Neural cell (in vitro differentiated cells): ENCODE measurements around the gene FEN1. TPM values are rescaled to one million over a fixed set of nuclear protein-coding genes. Genes with fewer than 3 reads are reported as not detected.
A peak's percentile ranks its signal among the peaks of the same experiment; 100 is the strongest.

Experiments
- H2AFZ ChIP-seq: fragments of 200-600, 300-800 bp; sonication (generic), shearing (Covaris generic); 2 replicates; pipeline ENCODE4 v1.6.0; 2014; ENCODE audit warnings: low read depth, mild to moderate bottlenecking, antibody characterized with exemption, low read length, moderate library complexity
- H3F3A ChIP-seq: fragments of 200-600 bp; shearing (Covaris generic); 2 replicates; pipeline ENCODE4 v1.6.1; 2016; ENCODE audit warnings: mild to moderate bottlenecking, moderate library complexity, mixed read lengths, antibody characterized with exemption, low read length; ENCODE audit not compliant: insufficient read depth, poor library complexity, severe bottlenecking
- H3K27ac ChIP-seq: fragments of 200-600, 300-800 bp; sonication (generic), shearing (Covaris generic); 2 replicates; pipeline ENCODE4 v1.5.1; 2014; ENCODE audit warnings: mild to moderate bottlenecking, low read length, moderate library complexity
- H3K27me3 ChIP-seq: fragments of 300-800, 200-600 bp; sonication (generic), shearing (Covaris generic); 2 replicates; pipeline ENCODE4 v1.6.0; 2014; ENCODE audit warnings: mild to moderate bottlenecking, low read depth, low read length, moderate library complexity; ENCODE audit not compliant: insufficient read depth
- H3K36me3 ChIP-seq: fragments of 300-800, 200-600 bp; sonication (generic), shearing (Covaris generic); 2 replicates; pipeline ENCODE4 v1.5.1; 2014; ENCODE audit warnings: mild to moderate bottlenecking, antibody characterized with exemption, low read length, moderate library complexity; ENCODE audit not compliant: insufficient read depth
- H3K4me2 ChIP-seq: fragments of 300-800, 200-600 bp; sonication (generic), shearing (Covaris generic); 2 replicates; pipeline ENCODE4 v1.6.0; 2014; ENCODE audit warnings: mild to moderate bottlenecking, low read length
- H3K4me3 ChIP-seq: fragments of 300-800, 200-600 bp; sonication (generic), shearing (Covaris generic); 2 replicates; pipeline ENCODE4 v1.5.1; 2014; ENCODE audit warnings: mild to moderate bottlenecking, low read length, moderate library complexity
- H3K79me2 ChIP-seq: fragments of 200-600 bp; shearing (Covaris generic); replicated peaks from 2 replicates; pipeline ENCODE4 v1.6.0; 2014; ENCODE audit warnings: mild to moderate bottlenecking, low read length, moderate library complexity; ENCODE audit not compliant: insufficient read depth
- H3K9ac ChIP-seq: fragments of 300-800, 200-600 bp; sonication (generic), shearing (Covaris generic); 2 replicates; pipeline ENCODE4 v1.6.1; 2016; ENCODE audit warnings: mild to moderate bottlenecking, low read length, mixed read lengths
- H3K9me2 ChIP-seq: fragments of 200-600 bp; shearing (Covaris generic); 2 replicates; pipeline ENCODE4 v1.6.1; 2016; ENCODE audit warnings: mild to moderate bottlenecking, low read length, mixed read lengths; ENCODE audit not compliant: insufficient read depth
- H3K9me3 ChIP-seq: fragments of 200-600, 300-800 bp; sonication (generic), shearing (Covaris generic); 2 replicates; pipeline ENCODE4 v1.6.1; 2016; ENCODE audit warnings: mild to moderate bottlenecking, mixed run types, low read length, moderate library complexity, mixed read lengths
- H4K20me1 ChIP-seq: fragments of 200-600 bp; shearing (Covaris generic); 2 replicates; pipeline ENCODE4 v1.6.1; 2016; ENCODE audit warnings: mild to moderate bottlenecking, mixed run types; ENCODE audit not compliant: insufficient read depth
- CTCF ChIP-seq: fragments of 450-650 bp; IDR thresholded peaks from 2 replicates; pipeline ENCODE4 v1.5.1; 2014; ENCODE audit warnings: antibody characterized with exemption, mild to moderate bottlenecking, moderate library complexity; ENCODE audit not compliant: poor library complexity, severe bottlenecking
- MXI1 ChIP-seq: fragments of 450-650 bp; conservative IDR thresholded peaks from 2 replicates; pipeline ENCODE4 v1.6.1; 2014; ENCODE audit warnings: antibody characterized with exemption, mild to moderate bottlenecking; ENCODE audit not compliant: poor library complexity, severe bottlenecking
- POLR2AphosphoS5 ChIP-seq: IDR thresholded peaks from 2 replicates; pipeline ENCODE4 v1.6.1; 2012
- RAD21 ChIP-seq: fragments of 450-650 bp; conservative IDR thresholded peaks from 2 replicates; pipeline ENCODE4 v1.6.1; 2014; ENCODE audit warnings: antibody characterized with exemption, mild to moderate bottlenecking, moderate library complexity
- REST ChIP-seq: IDR thresholded peaks from 2 replicates; pipeline ENCODE4 v1.6.1; 2012; ENCODE audit warnings: borderline replicate concordance
- TAF1 ChIP-seq: IDR thresholded peaks from 2 replicates; pipeline ENCODE4 v1.6.1; 2012; ENCODE audit warnings: low read depth
- polyA plus RNA-seq: library from polyadenylated mRNA; depleted of rRNA; stranded (reverse); fragments of >200 nt; gene quantifications from 2 replicates; pipeline ENCODE4 v1.2.3, GENCODE V29; 2014

Gene FEN1
- polyA plus RNA-seq, 1 donor from 2014 or later, result 27.2 TPM

- Histone ChIP-seq H3K79me2 (peaks cover 68% of the 10 kb centered on the region), H4K20me1 (peaks cover 8% of the 10 kb centered on the region)
These were observed 37.1 kb downstream of the FEN1 start for GRCh38 chr11:61829806-61830205.

GRCh38 chr11:61830237-61831105 is 37.8 kb downstream of the FEN1 start:
- Histone ChIP-seq H2AFZ (no peak overlapping the region), H3K9me2 (no peaks in the 10 kb centered on the region), H4K20me1 (peaks cover 8% of the 10 kb centered on the region), H3K79me2 (peaks cover 74% of the 10 kb centered on the region), H3K36me3 (no peaks in the 10 kb centered on the region), H3K4me2 (peak overlapping the region; percentile 96), H3K9ac (peak overlapping the region; percentile 100), H3K9me3 (no peaks in the 10 kb centered on the region), H3F3A (peaks cover 8% of the 10 kb centered on the region), H3K27ac (peak overlapping the region; percentile 100), H3K4me3 (peak overlapping the region; percentile 100), H3K27me3 (no peaks in the 10 kb centered on the region)
- peak; percentile 9 for TF ChIP-seq CTCF
- TF ChIP-seq POLR2AphosphoS5, result no peak

More at GRCh38 chr11:61829806-61830205, 37.1 kb downstream of the FEN1 start:
- peak overlapping the region; percentile 96 for H3K4me2 ChIP-seq
- no peaks in the 10 kb centered on the region for H3K9me2 ChIP-seq
- H3K27ac ChIP-seq, result peak overlapping the region; percentile 100
- H3F3A ChIP-seq, result peaks cover 8% of the 10 kb centered on the region
- no peak overlapping the region for H2AFZ ChIP-seq
- H3K4me3 ChIP-seq, result peak overlapping the region; percentile 100
- no peaks in the 10 kb centered on the region for H3K36me3 ChIP-seq
- H3K9me3 ChIP-seq, result no peaks in the 10 kb centered on the region
- TF ChIP-seq RAD21 (no peak), CTCF (no peak), TAF1 (no peak), MXI1 (no peak), POLR2AphosphoS5 (no peak)
- peak overlapping the region; percentile 100 for H3K9ac ChIP-seq
- H3K27me3 ChIP-seq, result no peaks in the 10 kb centered on the region

GRCh38 chr11:61832207-61832606 is 39.5 kb downstream of the FEN1 start:
- no peak overlapping the region for H3K27ac ChIP-seq
- H3K4me2 ChIP-seq, result peak overlapping the region; percentile 96

More at GRCh38 chr11:61832207-61832606, 39.5 kb downstream of the FEN1 start:
- no peaks in the 10 kb centered on the region for H3K27me3 ChIP-seq
- H3K36me3 ChIP-seq, result no peaks in the 10 kb centered on the region
- peaks cover 91% of the 10 kb centered on the region for H3K79me2 ChIP-seq
- H3K9me3 ChIP-seq, result no peaks in the 10 kb centered on the region
- H3K9ac ChIP-seq, result no peak overlapping the region
- no peak for TF ChIP-seq CTCF
- no peak for TF ChIP-seq REST
- peaks cover 8% of the 10 kb centered on the region for H4K20me1 ChIP-seq
- H3K4me3 ChIP-seq, result peak overlapping the region; percentile 100
- H2AFZ ChIP-seq, result no peak overlapping the region
- H3K9me2 ChIP-seq, result no peaks in the 10 kb centered on the region
- peaks cover under 1% of the 10 kb centered on the region for H3F3A ChIP-seq
